GM19043 (cell line): Measurements from ENCODE around the gene PLPP3.

Experiments used
- ATAC-seq: cut with Tn5 transposase; IDR thresholded peaks from one replicate; pipeline ENCODE4 v1.9.1; 2021; ENCODE audit warnings: low read depth; ENCODE audit not compliant: unreplicated experiment

Gene PLPP3

GRCh38 chr1:56550859-56551188 lies 28.5 kb downstream of the PLPP3 start:
- no peak for ATAC-seq

GRCh38 chr1:56550138-56550858 lies 29.1 kb downstream of the PLPP3 start:
- ATAC-seq, result no peak

- ATAC-seq, result no peak
Observed at GRCh38 chr1:56548571-56548970, 30.8 kb downstream of the PLPP3 start.

- ATAC-seq, result no peak
Observed at GRCh38 chr1:56547977-56548376, 31.4 kb downstream of the PLPP3 start.

GRCh38 chr1:56547473-56547872 lies 31.9 kb downstream of the PLPP3 start:
- ATAC-seq, result no peak

GRCh38 chr1:56545711-56546110 lies 33.7 kb downstream of the PLPP3 start:
- no peak for ATAC-seq

DNA sequence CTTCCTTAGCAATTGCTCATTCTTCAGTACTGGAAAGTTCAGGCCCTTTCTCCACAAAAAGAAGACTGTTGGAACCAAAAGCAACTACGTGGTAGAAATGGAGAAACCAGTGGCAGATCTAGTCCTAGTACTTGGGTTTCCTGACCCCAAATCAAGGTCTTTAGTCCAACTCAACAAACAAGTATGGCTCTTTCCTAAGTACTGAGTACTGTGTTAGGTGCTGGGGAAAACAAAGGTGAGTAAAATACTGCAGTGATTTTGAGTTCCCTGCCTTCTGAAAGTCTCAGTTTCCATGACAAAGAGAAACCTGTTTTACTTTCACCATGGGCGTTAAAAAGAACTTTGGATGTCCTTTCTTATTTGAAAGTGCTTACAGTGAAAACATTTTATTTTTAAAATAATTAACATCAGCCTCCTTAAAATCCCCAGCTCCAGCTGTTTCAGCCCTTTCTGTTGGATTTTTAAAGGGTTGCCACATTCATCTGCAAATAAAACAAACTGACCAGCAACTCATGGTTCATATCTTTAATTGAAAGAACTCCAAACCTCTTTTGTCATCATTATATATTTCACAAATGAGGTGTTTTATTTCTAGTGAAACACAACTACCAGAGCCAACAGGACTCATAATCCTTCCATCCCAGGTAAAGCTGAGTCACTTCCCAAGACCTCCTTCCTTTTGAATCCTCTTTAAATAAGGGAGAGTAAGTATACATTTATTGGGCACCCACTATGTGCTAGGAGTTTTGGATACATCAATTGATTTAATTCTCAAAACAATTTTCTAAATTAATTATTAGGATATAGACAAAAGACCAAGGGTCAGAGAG lies 35.4 kb downstream of the PLPP3 start:
- ATAC-seq, result no peak

DNA sequence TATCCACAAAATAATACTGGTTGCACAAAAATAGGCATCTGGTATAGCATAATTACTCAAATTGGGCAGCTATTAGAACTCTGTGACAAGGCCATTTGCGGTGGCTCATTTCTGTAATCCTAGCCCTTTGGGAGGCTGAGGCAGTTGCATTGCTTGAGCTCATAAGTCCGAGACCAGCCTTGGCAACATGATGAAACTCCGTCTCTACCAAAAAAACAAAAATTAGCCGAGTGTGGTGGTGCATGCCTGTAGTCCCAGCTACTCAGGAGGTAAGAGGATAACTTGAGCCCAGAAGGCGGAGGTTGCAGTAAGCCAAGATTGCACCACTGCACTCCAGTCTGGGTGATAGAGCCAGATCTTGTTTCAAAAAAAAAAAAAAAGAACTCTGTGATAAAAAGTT lies 36.7 kb downstream of the PLPP3 start:
- ATAC-seq, result no peak

- no peak for ATAC-seq
Observed at GRCh38 chr1:56541408-56541807, 38.0 kb downstream of the PLPP3 start.

GRCh38 chr1:56540467-56540866 lies 38.9 kb downstream of the PLPP3 start:
- ATAC-seq, result no peak

- no peak for ATAC-seq
Observed at GRCh38 chr1:56539520-56539931, 39.8 kb downstream of the PLPP3 start.

- no peak for ATAC-seq
Observed at GRCh38 chr1:56538532-56538931, 40.8 kb downstream of the PLPP3 start.

GRCh38 chr1:56537660-56538059 lies 41.7 kb downstream of the PLPP3 start:
- ATAC-seq, result no peak

DNA sequence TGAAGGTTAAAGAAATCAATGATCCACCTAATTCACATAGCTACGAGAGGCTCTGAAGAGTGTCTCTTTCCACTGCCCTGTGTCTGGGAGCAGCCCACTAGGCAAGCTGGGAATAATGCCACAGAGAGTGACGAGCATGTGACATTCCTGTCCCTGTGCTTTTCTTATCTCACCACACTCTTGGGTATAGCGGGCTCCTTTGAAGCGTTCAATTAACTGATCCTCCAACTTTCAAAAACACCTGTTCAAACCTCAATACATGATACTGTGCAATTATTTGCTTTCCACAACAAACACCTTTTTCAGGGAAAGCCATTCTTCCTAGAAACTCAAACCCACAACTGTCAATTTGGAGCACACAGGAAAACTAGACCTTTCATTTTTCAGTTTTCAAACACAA lies 43.4 kb downstream of the PLPP3 start:
- ATAC-seq, result no peak

DNA sequence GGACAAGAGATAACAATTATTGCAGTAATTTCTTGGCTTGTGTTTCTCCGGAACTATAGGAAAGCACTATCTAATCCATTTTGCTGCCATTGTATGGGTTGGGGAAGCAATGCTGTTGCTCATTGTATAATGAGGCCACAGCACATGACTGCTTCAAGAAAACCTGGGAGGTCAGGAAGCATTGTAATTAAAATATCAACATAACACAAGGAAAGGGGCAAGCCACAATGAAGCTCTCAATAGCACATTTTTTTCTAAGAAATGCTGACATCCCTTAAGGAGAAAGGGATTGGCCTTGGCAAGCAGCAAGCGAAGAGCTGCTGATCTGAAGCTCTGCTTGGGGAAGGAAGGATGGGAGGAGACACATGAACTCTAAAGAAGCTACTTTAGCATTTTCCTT lies 44.0 kb downstream of the PLPP3 start:
- no peak for ATAC-seq

- ATAC-seq, result no peak
Observed at GRCh38 chr1:56534130-56534651, 45.2 kb downstream of the PLPP3 start.

DNA sequence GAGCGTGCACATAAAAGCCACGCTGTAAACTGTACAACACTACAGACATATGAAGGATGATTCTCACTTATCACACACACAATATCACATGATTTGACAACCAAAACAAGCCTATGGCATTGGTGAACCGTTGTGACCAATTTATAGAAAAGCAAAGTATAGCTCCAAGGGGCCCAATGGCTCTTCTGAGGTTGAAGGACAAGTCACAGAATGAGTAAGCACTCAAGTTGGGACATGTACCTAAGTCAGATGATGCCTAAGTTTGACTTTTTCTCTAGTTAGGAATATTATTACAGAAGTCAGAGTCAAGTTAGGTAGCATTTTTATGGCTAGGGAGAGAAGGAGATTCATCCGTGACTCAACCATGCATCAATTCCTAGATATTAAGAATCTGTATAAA lies 45.7 kb downstream of the PLPP3 start:
- ATAC-seq, result no peak

DNA sequence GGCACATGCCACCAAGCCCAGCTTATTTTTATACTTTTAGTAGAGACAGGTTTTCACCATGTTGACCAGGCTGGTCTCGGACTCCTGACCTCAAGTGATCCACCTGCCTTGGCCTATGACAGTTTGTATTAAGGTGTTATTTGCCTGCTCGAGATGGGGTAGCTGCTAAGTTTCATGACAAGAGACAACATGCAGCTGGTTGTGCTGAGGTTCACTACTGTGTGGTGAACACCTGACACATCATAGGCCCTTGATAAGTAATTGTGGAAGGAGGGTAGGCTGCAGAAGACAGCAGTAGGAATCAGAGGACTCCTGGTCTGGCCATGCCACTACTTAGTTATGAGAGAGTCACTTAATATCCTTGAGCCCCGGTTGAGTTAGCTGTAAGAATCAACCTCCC lies 46.2 kb downstream of the PLPP3 start:
- no peak for ATAC-seq

GRCh38 chr1:56532350-56532683 lies 47.0 kb downstream of the PLPP3 start:
- ATAC-seq, result no peak

- ATAC-seq, result no peak
Observed at GRCh38 chr1:56531624-56532349, 47.6 kb downstream of the PLPP3 start.

GRCh38 chr1:56529801-56530200 lies 49.6 kb downstream of the PLPP3 start:
- no peak for ATAC-seq
